H1 (cell line): ENCODE results near the gene FLNA. TPM values are rescaled to one million over a fixed set of nuclear protein-coding genes. Genes with fewer than 3 reads are reported as not detected.

Experiments
- CTCF ChIA-PET: fragments of 300-600 bp; sonication (Branson Sonifier 250); formaldehyde crosslinking; loops from one replicate; lab custom pipeline; 2021; ENCODE audit not compliant: partially characterized antibody; lab: Charles Lee
- POLR2A ChIA-PET: fragments of 300-600 bp; sonication (Branson Sonifier 250); formaldehyde crosslinking; loops from one replicate; lab custom pipeline; 2021; ENCODE audit warnings: inconsistent platforms; ENCODE audit not compliant: partially characterized antibody; lab: Charles Lee
- DNase-seq, 2 experiments: peaks; one replicate each; pipeline versions ENCODE4 v3.0.0 to v3.0.0-alpha.2; 2010 to 2022; ENCODE audit warnings: low spot score in 2 of 2, low read depth in 1 of 2, mixed read lengths in 1 of 2
- FAIRE-seq: peaks from 2 replicates; lab custom pipeline; 2011; peaks lifted over from hg19 to GRCh38; lab: Jason Lieb, UNC
- H2AFZ ChIP-seq: 2 replicates; pipeline ENCODE4 v1.8.1; 2012; ENCODE audit warnings: low read length, inconsistent platforms
- H2AK5ac ChIP-seq: 2 replicates; pipeline ENCODE4 v1.6.1; 2013; ENCODE audit warnings: low read depth, low read length
- H2BK120ac ChIP-seq: replicated peaks from 2 replicates; pipeline ENCODE3; 2013; ENCODE audit warnings: low read depth, low read length, inconsistent platforms
- H2BK12ac ChIP-seq: 2 replicates; pipeline ENCODE4 v1.6.1; 2013; ENCODE audit warnings: low read depth, low read length
- H2BK15ac ChIP-seq: 2 replicates; pipeline ENCODE4 v1.6.1; 2013; ENCODE audit warnings: low read length
- H2BK20ac ChIP-seq: 2 replicates; pipeline ENCODE4 v1.6.1; 2013; ENCODE audit warnings: low read length
- H2BK5ac ChIP-seq: 2 replicates; pipeline ENCODE4 v1.6.1; 2013; ENCODE audit warnings: low read depth, low read length
- H3K14ac ChIP-seq: 2 replicates; pipeline ENCODE4 v1.6.1; 2013; ENCODE audit warnings: inconsistent platforms; ENCODE audit not compliant: insufficient read length
- H3K18ac ChIP-seq: 2 replicates; pipeline ENCODE4 v1.6.1; 2013; ENCODE audit warnings: low read length; ENCODE audit errors: extremely low read depth
- H3K23ac ChIP-seq: 2 replicates; pipeline ENCODE4 v1.6.1; 2013; ENCODE audit warnings: inconsistent platforms; ENCODE audit not compliant: insufficient read length
- H3K23me2 ChIP-seq: 2 replicates; pipeline ENCODE4 v1.6.1; 2013; ENCODE audit warnings: low read depth, low read length
- H3K27ac ChIP-seq: 2 replicates; pipeline ENCODE4 v1.6.1; 2011; ENCODE audit warnings: low read depth, low read length, inconsistent platforms
- H3K27me3 ChIP-seq, 4 experiments: replicated peaks in 1 of 4; 1 replicate in 1 of 4; 2 replicates in 3 of 4; pipeline versions ENCODE4 v1.6.1 to v1.8.1; 2011 to 2013; ENCODE audit warnings: low read length in 3 of 4, mild to moderate bottlenecking in 3 of 4, inconsistent platforms in 2 of 4, mixed read lengths in 2 of 4, moderate library complexity in 1 of 4; ENCODE audit not compliant: control insufficient read depth in 3 of 4, insufficient read depth in 3 of 4; ENCODE audit errors: extremely low read depth in 1 of 4
- H3K36me3 ChIP-seq, 4 experiments: 2 replicates each; pipeline versions ENCODE4 v1.6.1 to v1.8.1; 2011 to 2013; ENCODE audit warnings: mild to moderate bottlenecking in 4 of 4, low read length in 3 of 4, moderate library complexity in 2 of 4, control low read depth in 1 of 4, inconsistent platforms in 1 of 4; ENCODE audit not compliant: insufficient read depth in 4 of 4, control insufficient read depth in 2 of 4
- H3K4ac ChIP-seq: replicated peaks from 2 replicates; pipeline ENCODE3; 2013; ENCODE audit warnings: low read length, low read depth, mixed read lengths, inconsistent platforms; ENCODE audit not compliant: insufficient read length
- H3K4me1 ChIP-seq, 4 experiments: replicated peaks in 1 of 4; 1 replicate in 1 of 4; 2 replicates in 3 of 4; pipeline versions ENCODE4 v1.6.1 to v1.8.1; 2011 to 2013; ENCODE audit warnings: low read length in 3 of 4, inconsistent platforms in 2 of 4, mixed read lengths in 1 of 4; ENCODE audit not compliant: insufficient read depth in 4 of 4, control insufficient read depth in 3 of 4
- H3K4me2 ChIP-seq, 2 experiments: 2 replicates each; pipeline versions ENCODE4 v1.6.1 to v1.8.1; 2011 to 2013; ENCODE audit warnings: low read depth in 2 of 2, low read length in 2 of 2, control low read depth in 1 of 2, inconsistent platforms in 1 of 2, mild to moderate bottlenecking in 1 of 2; ENCODE audit not compliant: insufficient read depth in 1 of 2
- H3K4me3 ChIP-seq, 4 experiments: fragments of 200-600, 300-600 bp in 1 of 4; sonication (generic), shearing (Covaris generic), sonication (Bioruptor Twin) in 1 of 4; 2 replicates each; pipeline versions ENCODE4 v1.5.1 to v1.8.1; 2011 to 2016; ENCODE audit warnings: low read length in 4 of 4, low read depth in 3 of 4, control low read depth in 2 of 4, inconsistent platforms in 2 of 4, mild to moderate bottlenecking in 2 of 4, mixed read lengths in 1 of 4, moderate library complexity in 1 of 4; ENCODE audit not compliant: insufficient read depth in 2 of 4; ENCODE audit errors: extremely low read depth in 1 of 4
- H3K56ac ChIP-seq: replicated peaks from 2 replicates; pipeline ENCODE3; 2013; ENCODE audit warnings: low read depth, mild to moderate bottlenecking, mixed read lengths, low read length, inconsistent platforms; ENCODE audit not compliant: insufficient read length
- H3K79me1 ChIP-seq: 2 replicates; pipeline ENCODE4 v1.6.1; 2013; ENCODE audit warnings: low read depth, low read length, control low read depth
- H3K79me2 ChIP-seq, 2 experiments: 2 replicates each; pipeline versions ENCODE4 v1.6.1 to v1.8.1; 2012 to 2013; ENCODE audit warnings: low read length in 2 of 2, mild to moderate bottlenecking in 2 of 2, inconsistent platforms in 1 of 2; ENCODE audit not compliant: insufficient read depth in 2 of 2, control insufficient read depth in 1 of 2
- H3K9ac ChIP-seq, 4 experiments: replicated peaks in 1 of 4; 1 replicate in 1 of 4; 2 replicates in 3 of 4; pipeline versions ENCODE4 v1.6.1 to v1.8.1; 2011 to 2013; ENCODE audit warnings: low read depth in 3 of 4, low read length in 3 of 4, control low read depth in 2 of 4, mild to moderate bottlenecking in 2 of 4, moderate library complexity in 2 of 4, inconsistent platforms in 1 of 4; ENCODE audit errors: extremely low read depth in 1 of 4
- H3K9me3 ChIP-seq, 2 experiments: 2 replicates each; pipeline versions ENCODE4 v1.6.1 to v1.8.1; 2012 to 2013; ENCODE audit warnings: mild to moderate bottlenecking in 2 of 2, moderate library complexity in 2 of 2, control low read depth in 1 of 2, inconsistent platforms in 1 of 2, low read depth in 1 of 2, low read length in 1 of 2, mixed read lengths in 1 of 2; ENCODE audit not compliant: insufficient read depth in 2 of 2
- H4K20me1 ChIP-seq, 2 experiments: replicated peaks in 1 of 2; 2 replicates each; pipeline versions ENCODE3 to v1.8.1; 2011 to 2013; ENCODE audit warnings: inconsistent platforms in 2 of 2, low read length in 2 of 2, mild to moderate bottlenecking in 1 of 2; ENCODE audit not compliant: insufficient read depth in 2 of 2, control insufficient read depth in 1 of 2
- H4K5ac ChIP-seq: 2 replicates; pipeline ENCODE4 v1.6.1; 2013; ENCODE audit warnings: low read length, low read depth, mixed read lengths, inconsistent platforms; ENCODE audit not compliant: insufficient read length
- H4K8ac ChIP-seq: 2 replicates; pipeline ENCODE4 v1.8.0; 2013; ENCODE audit warnings: mild to moderate bottlenecking, moderate library complexity, low read length, inconsistent platforms; ENCODE audit not compliant: insufficient read depth; ENCODE audit errors: extremely low read depth
- H4K91ac ChIP-seq: replicated peaks from 2 replicates; pipeline ENCODE3; 2013; ENCODE audit warnings: low read length, mixed read lengths, inconsistent platforms; ENCODE audit not compliant: insufficient read length
- CBX5 ChIP-seq: fragments of 300-800, 300-1000 bp; sonication (generic); IDR thresholded peaks from 2 replicates; pipeline ENCODE4 v1.7.1; 2016; ENCODE audit warnings: antibody characterized with exemption, low read length, low read depth
- CHD1 ChIP-seq: IDR thresholded peaks from 2 replicates; pipeline ENCODE4 v1.6.1; 2012; ENCODE audit warnings: low read depth, low read length, improper control_type of control experiment
- CHD2 ChIP-seq: IDR thresholded peaks from 2 replicates; pipeline ENCODE4 v1.6.1; 2012; ENCODE audit warnings: low read length, improper control_type of control experiment
- EGR1 ChIP-seq: IDR thresholded peaks from 2 replicates; pipeline ENCODE4 v1.6.1; 2011; ENCODE audit warnings: low read depth, low read length, borderline replicate concordance
- GABPA ChIP-seq: IDR thresholded peaks from 2 replicates; pipeline ENCODE4 v1.6.1; 2011; ENCODE audit warnings: mild to moderate bottlenecking, low read length, moderate library complexity, borderline replicate concordance; ENCODE audit not compliant: insufficient read depth
- HDAC2 ChIP-seq, 2 experiments: fragments of 300-600 bp in 1 of 2; sonication (generic) in 1 of 2; IDR thresholded peaks; 2 replicates each; pipeline ENCODE4 v1.6.1; 2011 to 2012; ENCODE audit warnings: low read depth in 2 of 2, low read length in 2 of 2, mild to moderate bottlenecking in 2 of 2, moderate library complexity in 2 of 2, borderline replicate concordance in 1 of 2, inconsistent platforms in 1 of 2
- JUN ChIP-seq: IDR thresholded peaks from 2 replicates; pipeline ENCODE4 v1.6.1; 2011; ENCODE audit warnings: low read depth, mild to moderate bottlenecking, improper control_type of control experiment, low read length
- PHF8 ChIP-seq: fragments of 200-600 bp; sonication (generic); conservative IDR thresholded peaks from 2 replicates; pipeline ENCODE4 v1.7.1; 2012; ENCODE audit warnings: low read depth, mild to moderate bottlenecking, inconsistent platforms, low read length, moderate library complexity
- SAP30 ChIP-seq: fragments of 300-600 bp; sonication (generic); IDR thresholded peaks from 2 replicates; pipeline ENCODE4 v1.7.1; 2012; ENCODE audit warnings: low read length, moderate library complexity, mild to moderate bottlenecking, inconsistent platforms; ENCODE audit not compliant: insufficient read depth, insufficient replicate concordance
- SIN3A ChIP-seq, 2 experiments: IDR thresholded peaks in 1 of 2; conservative IDR thresholded peaks in 1 of 2; 2 replicates each; pipeline ENCODE4 v1.6.1; 2011 to 2012; ENCODE audit warnings: low read length in 2 of 2, improper control_type of control experiment in 1 of 2, low read depth in 1 of 2, mild to moderate bottlenecking in 1 of 2
- SIRT6 ChIP-seq: IDR thresholded peaks from one replicate; pipeline ENCODE4 v1.7.1; 2012; ENCODE audit warnings: low read length, inconsistent platforms
- SIX5 ChIP-seq: IDR thresholded peaks from 2 replicates; pipeline ENCODE4 v1.6.1; 2011; ENCODE audit warnings: mild to moderate bottlenecking, low read depth, low read length
- SUZ12 ChIP-seq: fragments of 200-600 bp; sonication (generic); IDR thresholded peaks from 2 replicates; pipeline ENCODE4 v1.6.1; 2012; ENCODE audit warnings: mild to moderate bottlenecking, inconsistent platforms, low read length, moderate library complexity, mixed read lengths
- WGBS, 2 experiments: shearing (Covaris generic) in 1 of 2; methylation state at CpG; one replicate each; pipeline versions ENCODE4 v1.1.6 to v1.1.7; 2013 to 2015; ENCODE audit warnings: low lambda C conversion rate in 2 of 2, mixed read lengths in 2 of 2, inconsistent platforms in 1 of 2, low coverage in 1 of 2, missing lambda C conversion rate in 1 of 2; ENCODE audit not compliant: insufficient replicate concordance in 2 of 2, insufficient coverage in 1 of 2, insufficient read length in 1 of 2; ENCODE audit errors: extremely low coverage in 1 of 2, missing lambda C conversion rate in 1 of 2; 5-methylcytosine and 5-hydroxymethylcytosine counted together
- polyA plus RNA-seq, 7 experiments: library from polyadenylated mRNA; depleted of rRNA in 3 of 7; stranded (reverse) in 5 of 7; unstranded in 2 of 7; fragments of >200 nt in 5 of 7; fragments of 200-250 nt in 2 of 7; gene quantifications; 1 replicate in 5 of 7; 2 replicates in 1 of 7; 4 replicates in 1 of 7; pipeline versions ENCODE4 v1.2.1 to v1.2.3, GENCODE V29; 2011 to 2013; ENCODE audit warnings: missing spikeins in 2 of 7, mixed read lengths in 2 of 7
- total RNA-seq: library from RNA; stranded (reverse); fragmentation: NEBNext Ultra II Directional; extraction: Animal tissue kit (Norgen Biotek cat#: 25700); gene quantifications from 2 replicates; pipeline ENCODE4 v1.2.1, GENCODE V29; 2021
- TF ChIP-seq, protein P1 (sequence below): IDR thresholded peaks from 2 replicates; pipeline ENCODE4 v1.6.1; 2011; ENCODE audit warnings: low read depth, mild to moderate bottlenecking, low read length; ENCODE audit not compliant: insufficient read depth

The FLNA gene
- total and polyA plus RNA-seq, 2 of the 8 experiments (the other 6 are each of a cell fraction or from before 2014, with no cell fraction given) = 315 to 925 TPM

- Histone ChIP-seq H3K9me3 (no peaks in the 10 kb centered on the region), H2BK15ac (no peak overlapping the region), H3K9ac (no peak overlapping the region), H4K20me1 (no peaks in the 10 kb centered on the region), H2BK5ac (no peak overlapping the region), H3K27me3 (no peaks in the 10 kb centered on the region), H3K36me3 (no peaks in the 10 kb centered on the region), H3K14ac (no peak overlapping the region), H3K27ac (no peak overlapping the region), H3K4me1 (peaks cover 0 to 3% (median 0%) of the 10 kb centered on the region in 4 experiments; a peak in 1 of 7 replicates), H2BK20ac (no peak overlapping the region), H2AK5ac (no peak overlapping the region), H3K4me2 (no peak overlapping the region), H2BK120ac (no peak overlapping the region), H3K23ac (no peak overlapping the region), H4K8ac (no peak overlapping the region), H4K91ac (no peak overlapping the region), H4K5ac (no peak overlapping the region), H3K79me2 (no peaks in the 10 kb centered on the region), H3K18ac (no peak overlapping the region), H2BK12ac (no peak overlapping the region), H3K56ac (no peak overlapping the region), H3K4me3 (no peak overlapping the region), H3K23me2 (no peaks in the 10 kb centered on the region), H2AFZ (no peak overlapping the region), H3K4ac (no peak overlapping the region), H3K79me1 (no peaks in the 10 kb centered on the region)
- CTCF ChIA-PET = no interaction called here
- no peak for FAIRE-seq
- WGBS, 2 experiments = 94% methylated on average over 8 of the region's 8 CpGs; no CpG with 5 or more reads in 1 of the 2 experiments
- no peak for DNase-seq
- POLR2A ChIA-PET = no interaction called here
- no peak for TF ChIP-seq CBX5
- TF ChIP-seq HDAC2 (IDR thresholded peaks at IDR 0.05; ENCODE audit: borderline replicate concordance in 1 of 2, low read depth in 2 of 2, low read length in 2 of 2) = no peak
- no peak for TF ChIP-seq CHD2
- no peak for TF ChIP-seq GABPA
- no peak for TF ChIP-seq PHF8
- no peak for TF ChIP-seq SIX5
- TF ChIP-seq SUZ12 = no peak
- TF ChIP-seq, protein P1, sequence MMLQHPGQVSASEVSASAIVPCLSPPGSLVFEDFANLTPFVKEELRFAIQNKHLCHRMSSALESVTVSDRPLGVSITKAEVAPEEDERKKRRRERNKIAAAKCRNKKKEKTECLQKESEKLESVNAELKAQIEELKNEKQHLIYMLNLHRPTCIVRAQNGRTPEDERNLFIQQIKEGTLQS = no peak
- no peak for TF ChIP-seq SIN3A (conservative IDR thresholded peaks at IDR 0.05 in 1 of 2, IDR thresholded peaks at IDR 0.05 in 1 of 2; ENCODE audit: low read depth in 1 of 2, low read length in 2 of 2)
- no peak for TF ChIP-seq SAP30
- TF ChIP-seq CHD1 = no peak
- TF ChIP-seq SIRT6 = no peak
- no peak for TF ChIP-seq EGR1
- TF ChIP-seq JUN = no peak
Measured at GRCh38 chrX:154300816-154301215, 73.6 kb downstream of the FLNA start.
